Heart left ventricle (tissue), 16 donors: ENCODE measurements around the gene SPTB. TPM values are rescaled to one million over a fixed set of nuclear protein-coding genes. Genes with fewer than 3 reads are reported as not detected.
A peak's percentile ranks its signal among the peaks of the same experiment; 100 is the strongest.

ENCODE experiments used
- ATAC-seq, 4 donors: fragments of 200-7000 bp; cut with Tn5 transposase; one replicate each; pipeline ENCODE4 v1.9.1; 2020 to 2022; ENCODE audit warnings: moderate library complexity in 4 of 4, mild to moderate bottlenecking in 3 of 4, moderate number of reproducible peaks in 1 of 4
- DNase-seq, 5 donors: peaks; one replicate each; pipeline ENCODE4 v3.0.0-alpha.2; 2020
- H3K27ac ChIP-seq, 12 donors: fragments of 200-600 bp; sonication (generic) in 4 of 12; one replicate each; pipeline versions ENCODE4 v1.5.0 to v1.8.0; 2016 to 2022; ENCODE audit warnings: mild to moderate bottlenecking in 2 of 12
- H3K27me3 ChIP-seq, 9 donors: fragments of 200-600 bp; sonication (generic) in 2 of 9; one replicate each; pipeline versions ENCODE4 v1.5.1 to v1.8.0; 2016 to 2022; ENCODE audit warnings: mild to moderate bottlenecking in 3 of 9
- H3K36me3 ChIP-seq, 9 donors: fragments of 200-600 bp; sonication (generic) in 2 of 9; one replicate each; pipeline versions ENCODE4 v1.5.0 to v1.8.0; 2018 to 2022; ENCODE audit warnings: mild to moderate bottlenecking in 2 of 9
- H3K4me1 ChIP-seq, 12 donors: fragments of 200-600 bp; sonication (generic) in 4 of 12; one replicate each; pipeline versions ENCODE4 v1.5.0 to v1.8.0; 2016 to 2022; ENCODE audit warnings: mild to moderate bottlenecking in 3 of 12
- H3K4me3 ChIP-seq, 12 donors: fragments of 200-600 bp; sonication (generic) in 4 of 12; one replicate each; pipeline versions ENCODE4 v1.5.0 to v1.8.0; 2017 to 2022; ENCODE audit warnings: mild to moderate bottlenecking in 9 of 12, moderate library complexity in 4 of 12
- H3K9me3 ChIP-seq, 12 donors: fragments of 200-600 bp; sonication (generic) in 4 of 12; one replicate each; pipeline versions ENCODE4 v1.5.0 to v1.8.0; 2016 to 2022; ENCODE audit warnings: mild to moderate bottlenecking in 1 of 12
- CTCF ChIP-seq, 12 donors: fragments of 200-600 bp; sonication (generic) in 4 of 12; IDR thresholded peaks; one replicate each; pipeline versions ENCODE4 v1.5.0 to v1.8.0; 2018 to 2022; ENCODE audit warnings: antibody characterized with exemption in 12 of 12, mild to moderate bottlenecking in 5 of 12
- POLR2A ChIP-seq, 2 donors: fragments of 450-650 bp; IDR thresholded peaks; one replicate each; pipeline ENCODE4 v1.6.1; 2017; ENCODE audit warnings: antibody characterized with exemption in 2 of 2, mild to moderate bottlenecking in 2 of 2, moderate library complexity in 2 of 2
- WGBS, 4 donors: extraction: QIAGEN DNeasy Blood & Tissue Kit in 2 of 4; methylation state at CpG; one replicate each; pipeline versions ENCODE4 v1.1.5 to v1.1.7; 2013 to 2018; 5-methylcytosine and 5-hydroxymethylcytosine counted together
- intact Hi-C, 10 donors: fragments of 100-400 bp; cut with DNase I; formaldehyde crosslinking; loops; one replicate each; pipeline versions ENCODE4 v1.11.1 to v1.14.2; 2022
- long read RNA-seq, 3 donors: library from polyadenylated mRNA; unstranded; transcript quantifications; one replicate each; pipeline ENCODE4 v2.0.0, GENCODE V29; 2020 to 2021
- polyA plus RNA-seq, 2 donors: library from polyadenylated mRNA; stranded (reverse); fragments of 200-250 nt; gene quantifications; one replicate each; pipeline ENCODE4 v1.2.3, GENCODE V29; 2013
- total RNA-seq, 9 donors: library from RNA; depleted of rRNA in 2 of 9; stranded (reverse); fragments of >200 nt in 2 of 9; fragmentation: NEBNext Ultra II Directional in 3 of 9; extraction: Animal tissue kit (Norgen Biotek cat#: 25700) in 3 of 9; gene quantifications; one replicate each; pipeline versions ENCODE4 v1.1.0 to v1.2.4, GENCODE V29; 2016 to 2023
- donor health status: ischemic (EF 13 %, LVEDD 7.1; RV severe dilation, severe dysfunction).
- donor health status: healthy with polysubstance abuse.
- donor health status: DM: no; HTN: yes; CAD: no.
- donor health status: DM: no; HTN: no; CAD: no.
- donor health status: ischemic (EF 25% LVEDD 6.9; RV normal size, moderate dysfunction).
- donor health status: ischemic (EF 25% LVEDD 5.7; RV mildly dilated, moderate dysfunction).
- donor health status: healthy.
- donor health status: DM: yes; HTN: yes; CAD: no.
- donor health status: ischemic (EF 35%, LVEDD 5.7; RV mildly dilated, moderate dysfunction).
- donor health status: nonischemic (EF 11% LVEDD 7.7; RV severe dilation, severe dysfunction).
- donor health status: DM: yes; HTN: yes; CAD: no.
- donor health status: PGD.
- donor health status: ischemic (EF 29% LVEDD 5.4; RV normal size, mild dysfunction).
- donor health status: nonischemic (EF 23%, LVEDD 6.1; RV moderate dilation, normal function).

SPTB gene
- total RNA-seq = 100 to 1,000 TPM in 4 of 9 donors, 10 to 100 TPM in 5; 71.6 to 195 (median 93.4) TPM
- polyA plus RNA-seq = 10 to 100 TPM; 60.3 to 75.2 TPM
- long read RNA-seq, donor 1, full-length matches to known transcripts = 10 of 139 reads
- long read RNA-seq, donor 1, partial matches to known transcripts = 101 of 139 reads
- long read RNA-seq, donor 1, other reads (novel, unspliced or antisense) = 28 of 139 reads
- long read RNA-seq, donor 2, full-length matches to known transcripts = 12 of 170 reads
- long read RNA-seq, donor 2, partial matches to known transcripts = 116 of 170 reads
- long read RNA-seq, donor 2, other reads (novel, unspliced or antisense) = 42 of 170 reads
- long read RNA-seq, donor 3, full-length matches to known transcripts = 2 of 122 reads
- long read RNA-seq, donor 3, partial matches to known transcripts = 101 of 122 reads
- long read RNA-seq, donor 3, other reads (novel, unspliced or antisense) = 19 of 122 reads

GRCh38 chr14:64879635-64880220 lies at the start of gene SPTB:
Gene SPTB, minus strand, starts transcription at chr14:64879907. Its CDS starts 56,813 bp downstream, at chr14:64823094.
- no peaks in the 10 kb centered on the region for H3K36me3 ChIP-seq
- intact Hi-C loops = loop anchor here (1.0 to 10.0 kb wide), 9 partner anchors 37 to 205 kb away; no protein-coding TSS in a partner anchor
- H3K4me1 ChIP-seq = peaks cover 0 to 37% (median 11%) of the 10 kb centered on the region in 12 donors
- peak within 1 kb of the TSS; percentile 79 to 95 (median 89) for H3K27ac ChIP-seq
- DNase-seq = peak; percentile 76 to 87 (median 77)
- H3K27me3 ChIP-seq = peaks cover 0 to 56% (median 14%) of the 10 kb centered on the region in 9 donors
- TF ChIP-seq POLR2A (IDR thresholded peaks at IDR 0.05) (peak in 1 of 2 donors; percentile 46), CTCF (IDR thresholded peaks at IDR 0.05) (no peak)
- ATAC-seq = peak; percentile 85 to 93 (median 92)
- 0 to 1% (median 1%) methylated on average over 17 to 61 of the region's 61 CpGs for WGBS, 4 donors
- no peaks in the 10 kb centered on the region for H3K9me3 ChIP-seq
- peak within 1 kb of the TSS; percentile 56 to 78 (median 66) for H3K4me3 ChIP-seq

GRCh38 chr14:64929014-64929359 lies 49.3 kb upstream of the SPTB start:
- Histone ChIP-seq H3K27ac (peak overlapping the region in 9 of 12 donors; percentile 52 to 86 (median 71)), H3K4me3 (no peak overlapping the region), H3K9me3 (no peaks in the 10 kb centered on the region), H3K4me1 (peaks cover 0 to 46% (median 19%) of the 10 kb centered on the region in 12 donors), H3K27me3 (no peaks in the 10 kb centered on the region), H3K36me3 (peaks cover 0 to 99% (median 84%) of the 10 kb centered on the region in 9 donors)
- ATAC-seq (no peak), DNase-seq (no peak)
- intact Hi-C loops = no loop called here
- WGBS, 4 donors = 95 to 97% (median 96%) methylated on average over 3 of the region's 3 CpGs
- no peak for TF ChIP-seq CTCF (IDR thresholded peaks at IDR 0.05)
- TF ChIP-seq POLR2A (IDR thresholded peaks at IDR 0.05) = no peak

GRCh38 chr14:64928239-64929013 lies 48.7 kb upstream of the SPTB start:
- Histone ChIP-seq H3K36me3 (peaks cover 0 to 97% (median 82%) of the 10 kb centered on the region in 9 donors), H3K27ac (peak overlapping the region in 6 of 12 donors; percentile 52 to 78 (median 64)), H3K9me3 (no peaks in the 10 kb centered on the region), H3K27me3 (no peaks in the 10 kb centered on the region), H3K4me3 (no peak overlapping the region), H3K4me1 (peaks cover 0 to 46% (median 19%) of the 10 kb centered on the region in 12 donors)
- intact Hi-C loops = no loop called here
- 84 to 87% (median 86%) methylated on average over 7 of the region's 7 CpGs for WGBS, 4 donors
- no peak for ATAC-seq
- no peak for TF ChIP-seq POLR2A (IDR thresholded peaks at IDR 0.05)
- TF ChIP-seq CTCF (IDR thresholded peaks at IDR 0.05) = no peak
- DNase-seq = no peak
